B cell (primary cell): Measurements from ENCODE around the gene FSIP1.

Experiments
- CTCF ChIP-seq: fragments of 200-600 bp; IDR thresholded peaks from one replicate; pipeline ENCODE4 v1.8.0; 2022; ENCODE audit warnings: antibody characterized with exemption, mild to moderate bottlenecking
- EZH2 ChIP-seq: IDR thresholded peaks from 2 replicates; pipeline ENCODE4 v1.6.1; 2012; ENCODE audit warnings: borderline replicate concordance, low read depth, mild to moderate bottlenecking, moderate library complexity, low read length; ENCODE audit not compliant: insufficient read depth, poor library complexity, severe bottlenecking

- TF ChIP-seq CTCF (no peak), EZH2 (no peak)
Measured at GRCh38 chr15:39610665-39611064, 172.0 kb downstream of the FSIP1 start.
